Panc1 (cell line): ENCODE data around the gene ZNF428. TPM values are rescaled to one million over a fixed set of nuclear protein-coding genes. Genes with fewer than 3 reads are reported as not detected.

ENCODE experiments used
- ATAC-seq: fragments of 200-7000 bp; cut with Tn5 transposase; 2 replicates; pipeline ENCODE4 v1.9.1; 2020; ENCODE audit warnings: mild to moderate bottlenecking, moderate library complexity
- Bru-seq: library from RNA; stranded (reverse); fragments of 400-500 nt; gene quantifications from one replicate; lab custom pipeline; 2021; lab: Mats Ljungman, UMichigan
- BruChase-seq, 2 experiments: library from RNA; stranded (reverse); fragments of 400-500 nt; gene quantifications; one replicate each; lab custom pipeline; 2021; lab: Mats Ljungman, UMichigan
- BruUV-seq: library from RNA; stranded (reverse); fragments of 400-500 nt; replicated peaks from 2 replicates; lab custom pipeline; 2021; lab: Mats Ljungman, UMichigan
- CTCF ChIA-PET: fragments of 300-600 bp; sonication (Branson Sonifier 250); formaldehyde crosslinking; loops from one replicate; lab custom pipeline; 2022; ENCODE audit warnings: antibody characterized with exemption; lab: Charles Lee
- POLR2A ChIA-PET: fragments of 300-600 bp; sonication (Branson Sonifier 250); formaldehyde crosslinking; loops from one replicate; lab custom pipeline; 2022; ENCODE audit warnings: antibody characterized with exemption; lab: Charles Lee
- DNase-seq: peaks from one replicate; pipeline ENCODE4 v3.0.0-alpha.2; 2010; ENCODE audit warnings: low read depth, low spot score
- H3K27ac ChIP-seq: 2 replicates; pipeline ENCODE4 v1.5.1; 2011; ENCODE audit warnings: mild to moderate bottlenecking, low read length, inconsistent platforms
- H3K27me3 ChIP-seq: fragments of 200-500 bp; sonication (Bioruptor generic); 2 replicates; pipeline ENCODE4 v1.6.0; 2014; ENCODE audit warnings: low read length, inconsistent platforms; ENCODE audit not compliant: control insufficient read depth, insufficient read depth
- H3K36me3 ChIP-seq: fragments of 200-500 bp; sonication (Bioruptor generic); 2 replicates; pipeline ENCODE4 v1.5.1; 2014; ENCODE audit warnings: inconsistent platforms, mild to moderate bottlenecking, low read length, moderate library complexity; ENCODE audit not compliant: control insufficient read depth, insufficient read depth
- H3K4me1 ChIP-seq: 2 replicates; pipeline ENCODE4 v1.5.1; 2011; ENCODE audit warnings: inconsistent platforms, mild to moderate bottlenecking, low read length, moderate library complexity; ENCODE audit not compliant: control insufficient read depth, insufficient read depth
- H3K4me3 ChIP-seq, 2 experiments: 2 replicates each; pipeline ENCODE4 v1.5.1; 2011 to 2012; ENCODE audit warnings: low read depth in 2 of 2, low read length in 2 of 2, mild to moderate bottlenecking in 2 of 2, inconsistent platforms in 1 of 2, moderate library complexity in 1 of 2
- H3K9me3 ChIP-seq: fragments of 200-500 bp; sonication (Bioruptor generic); 2 replicates; pipeline ENCODE4 v1.5.1; 2014; ENCODE audit warnings: low read depth, mild to moderate bottlenecking, inconsistent platforms, low read length, moderate library complexity; ENCODE audit not compliant: control insufficient read depth, insufficient read depth
- CTCF ChIP-seq: fragments of 450-650 bp; IDR thresholded peaks from 2 replicates; pipeline ENCODE4 v1.5.1; 2017; ENCODE audit warnings: mild to moderate bottlenecking
- POLR2AphosphoS5 ChIP-seq: IDR thresholded peaks from 2 replicates; pipeline ENCODE4 v1.6.1; 2012; ENCODE audit warnings: mild to moderate bottlenecking, low read depth, low read length, moderate library complexity
- SIN3A ChIP-seq: IDR thresholded peaks from 2 replicates; pipeline ENCODE4 v1.6.1; 2012; ENCODE audit warnings: low read depth, mild to moderate bottlenecking, low read length, moderate library complexity, borderline replicate concordance; ENCODE audit not compliant: insufficient read depth
- TCF7L2 ChIP-seq: IDR thresholded peaks from 2 replicates; pipeline ENCODE4 v1.6.1; 2011; ENCODE audit warnings: mild to moderate bottlenecking, low read depth, low read length, inconsistent platforms
- in situ Hi-C: cut with HindIII; loops from 2 replicates; pipeline ENCODE4 v1.10.0; 2016; ENCODE audit warnings: low sequenced_read_pairs, low pct_unique_long_range_greater_than_20kb
- intact Hi-C: fragments of 100-400 bp; cut with micrococcal nuclease; formaldehyde crosslinking; loops from one replicate; pipeline ENCODE4 v1.10.0; 2022; ENCODE audit not compliant: unreplicated experiment
- long read RNA-seq: library from polyadenylated mRNA; unstranded; transcript quantifications from one replicate; pipeline ENCODE4 v2.0.0, GENCODE V29; 2021; ENCODE audit not compliant: unreplicated experiment
- polyA plus RNA-seq: library from polyadenylated mRNA; unstranded; fragments of >200 nt; gene quantifications from one replicate; pipeline ENCODE4 v1.2.1, GENCODE V29; 2012; ENCODE audit warnings: missing spikeins; ENCODE audit not compliant: insufficient read length
- total RNA-seq: library from RNA; stranded (reverse); gene quantifications from one replicate; pipeline ENCODE4 v1.2.1, GENCODE V29; 2021; ENCODE audit not compliant: unreplicated experiment
- TF ChIP-seq, protein P1 (sequence below), 2 experiments: IDR thresholded peaks; 2 replicates each; pipeline ENCODE4 v1.6.1; 2011 to 2012; ENCODE audit warnings: low read depth in 2 of 2, control low read depth in 1 of 2, low read length in 1 of 2, mild to moderate bottlenecking in 1 of 2, moderate library complexity in 1 of 2; ENCODE audit not compliant: insufficient read depth in 1 of 2

Gene ZNF428
- total RNA-seq: 45.6 TPM
- polyA plus RNA-seq: 88.3 TPM
- percentile 56 among the genes with signal in this experiment for Bru-seq, nascent RNA
- percentile 55 among the genes with signal in this experiment for BruChase-seq, experiment 1, labeled RNA remaining after a 2-hour chase
- percentile 64 among the genes with signal in this experiment for BruChase-seq, experiment 2, labeled RNA remaining after a 6-hour chase
- long read RNA-seq, transcript ZNF428-201 (3 exons, 1,412 nt): major isoform, 33 of 47 reads
- long read RNA-seq, partial matches to known transcripts: 3 of 47 reads
- long read RNA-seq, other reads (novel, unspliced or antisense): 9 of 47 reads

GRCh38 chr19:43619262-43620060 is at the start of gene ZNF428:
Gene ZNF428 (minus strand): TSS chr19:43619629. CDS start chr19:43614304, 5,325 bp downstream.
- Histone ChIP-seq H3K4me3 (peak within 1 kb of the TSS; percentile 68 to 85), H3K36me3 (no peaks in the 10 kb centered on the region), H3K9me3 (no peaks in the 10 kb centered on the region), H3K27me3 (no peaks in the 10 kb centered on the region), H3K27ac (peak within 1 kb of the TSS; percentile 88), H3K4me1 (no peaks in the 10 kb centered on the region)
- POLR2A ChIA-PET: interaction anchor here (0.6 kb wide), 1 partner anchor 142 kb away, joined by 5 read pairs; no protein-coding TSS in a partner anchor
- ATAC-seq (peak; percentile 97), DNase-seq (peak; percentile 30)
- TF ChIP-seq, protein P1, sequence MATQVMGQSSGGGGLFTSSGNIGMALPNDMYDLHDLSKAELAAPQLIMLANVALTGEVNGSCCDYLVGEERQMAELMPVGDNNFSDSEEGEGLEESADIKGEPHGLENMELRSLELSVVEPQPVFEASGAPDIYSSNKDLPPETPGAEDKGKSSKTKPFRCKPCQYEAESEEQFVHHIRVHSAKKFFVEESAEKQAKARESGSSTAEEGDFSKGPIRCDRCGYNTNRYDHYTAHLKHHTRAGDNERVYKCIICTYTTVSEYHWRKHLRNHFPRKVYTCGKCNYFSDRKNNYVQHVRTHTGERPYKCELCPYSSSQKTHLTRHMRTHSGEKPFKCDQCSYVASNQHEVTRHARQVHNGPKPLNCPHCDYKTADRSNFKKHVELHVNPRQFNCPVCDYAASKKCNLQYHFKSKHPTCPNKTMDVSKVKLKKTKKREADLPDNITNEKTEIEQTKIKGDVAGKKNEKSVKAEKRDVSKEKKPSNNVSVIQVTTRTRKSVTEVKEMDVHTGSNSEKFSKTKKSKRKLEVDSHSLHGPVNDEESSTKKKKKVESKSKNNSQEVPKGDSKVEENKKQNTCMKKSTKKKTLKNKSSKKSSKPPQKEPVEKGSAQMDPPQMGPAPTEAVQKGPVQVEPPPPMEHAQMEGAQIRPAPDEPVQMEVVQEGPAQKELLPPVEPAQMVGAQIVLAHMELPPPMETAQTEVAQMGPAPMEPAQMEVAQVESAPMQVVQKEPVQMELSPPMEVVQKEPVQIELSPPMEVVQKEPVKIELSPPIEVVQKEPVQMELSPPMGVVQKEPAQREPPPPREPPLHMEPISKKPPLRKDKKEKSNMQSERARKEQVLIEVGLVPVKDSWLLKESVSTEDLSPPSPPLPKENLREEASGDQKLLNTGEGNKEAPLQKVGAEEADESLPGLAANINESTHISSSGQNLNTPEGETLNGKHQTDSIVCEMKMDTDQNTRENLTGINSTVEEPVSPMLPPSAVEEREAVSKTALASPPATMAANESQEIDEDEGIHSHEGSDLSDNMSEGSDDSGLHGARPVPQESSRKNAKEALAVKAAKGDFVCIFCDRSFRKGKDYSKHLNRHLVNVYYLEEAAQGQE (IDR thresholded peaks at IDR 0.05; ENCODE audit: insufficient read depth in 1 of 2, low read depth in 2 of 2, low read length in 1 of 2): no peak
- peak; percentile 45 for TF ChIP-seq TCF7L2
- 0 out of 2 replicates have a peak, but pooled peaks have one; percentile 32 for TF ChIP-seq POLR2AphosphoS5
- no peak for TF ChIP-seq SIN3A
- TF ChIP-seq CTCF: no peak
- no TSS peak for BruUV-seq
- CTCF ChIA-PET: no interaction called here
- intact Hi-C loops (no loop called here), in situ Hi-C loops (no loop called here)

DNA sequence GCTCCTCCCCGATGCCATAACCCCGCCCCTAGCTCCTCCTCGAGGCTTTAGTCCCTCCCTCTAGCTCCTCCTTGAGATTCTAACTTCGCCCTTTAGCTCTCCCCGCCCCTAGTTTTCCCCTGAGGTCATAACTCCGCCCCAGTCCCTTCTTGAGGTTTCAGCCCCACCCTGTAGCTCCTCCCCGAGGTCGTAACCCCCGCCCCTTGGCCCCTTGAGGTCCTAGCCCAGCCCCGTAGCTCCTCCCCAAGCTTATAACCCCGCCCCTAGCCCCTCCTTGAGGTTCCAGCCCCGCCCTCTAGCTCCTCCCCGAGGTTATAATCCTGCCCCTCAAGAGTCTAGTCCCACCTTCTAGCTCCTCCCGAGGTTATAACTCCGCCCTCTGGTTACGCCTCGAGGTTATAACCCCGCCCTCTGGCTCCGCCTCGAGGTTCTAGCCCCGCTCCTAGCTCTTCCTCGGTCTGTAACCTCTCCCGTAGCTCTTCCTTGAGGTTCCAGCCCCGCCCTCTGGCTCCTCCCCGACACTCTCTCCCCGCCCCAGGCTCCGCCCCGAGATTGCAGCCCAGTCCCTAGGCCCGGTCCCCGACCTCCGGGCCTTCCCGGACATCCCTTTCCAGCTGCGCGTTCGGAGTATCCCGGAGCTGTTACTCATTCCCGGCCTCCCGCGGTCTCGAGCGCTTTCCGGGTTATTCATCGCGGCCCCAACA is 49.1 kb upstream of the ZNF428 start:
- in situ Hi-C loops: no loop called here
- ChIA-PET POLR2A (interaction anchor here (0.6 to 0.8 kb wide), 2 partner anchors 56 to 97 kb away, joined by 8 to 16 read pairs; no protein-coding TSS in a partner anchor), CTCF (interaction anchor here (0.5 to 1.2 kb wide), 8 partner anchors 10 to 310 kb away, joined by 3 to 7 read pairs (median 3); no protein-coding TSS in a partner anchor)
- Histone ChIP-seq H3K36me3 (no peaks in the 10 kb centered on the region), H3K27ac (peak overlapping the region; percentile 51), H3K4me1 (peaks cover 7% of the 10 kb centered on the region), H3K27me3 (no peaks in the 10 kb centered on the region), H3K9me3 (no peaks in the 10 kb centered on the region), H3K4me3 (peak overlapping the region; percentile 53 to 76)
- ATAC-seq (peak; percentile 94), DNase-seq (peak; percentile 94)
- no TSS peak for BruUV-seq
- TF ChIP-seq CTCF (no peak), POLR2AphosphoS5 (no peak)
- intact Hi-C loops: no loop called here
